ENCODE measurements around the gene TAMM41. TPM values are rescaled to one million over a fixed set of nuclear protein-coding genes. Genes with fewer than 3 reads are reported as not detected.

The TAMM41 gene
- total and polyA plus RNA-seq, 10 of the 15 experiments (the other 5 are each of a cell fraction or from before 2014, with no cell fraction given), result 10.4 to 36.6 (median 18.3) TPM

- ChIA-PET CTCF (interaction anchor here (0.6 to 2.4 kb wide), 3 partner anchors 10 to 887 kb away, joined by 3 to 12 read pairs (median 4); no protein-coding TSS in a partner anchor), SMC1A (ENCODE audit: uncharacterized antibody, unreplicated experiment) (no interaction called here), RAD21 (ENCODE audit: unreplicated experiment) (no interaction called here), POLR2A (interaction anchor here (0.6 kb wide), 1 partner anchor 31 kb away, joined by 3 read pairs; no protein-coding TSS in a partner anchor)
- no peak for FAIRE-seq
- H2AFZ ChIP-seq (ENCODE audit: control insufficient read depth, low read depth, low read length), result no peak overlapping the region
- no peaks in the 10 kb centered on the region for H4K20me1 ChIP-seq (ENCODE audit: control insufficient read depth, insufficient read depth)
- H3K27ac ChIP-seq (ENCODE audit: control insufficient read depth, insufficient read depth), result no peak overlapping the region
- H3K4me3 ChIP-seq, result no peak overlapping the region
- WGBS (ENCODE audit: insufficient coverage, insufficient replicate concordance, low lambda C conversion rate, missing lambda C conversion rate), result 96% methylated on average over 5 of the region's 5 CpGs
- H3K36me3 ChIP-seq (ENCODE audit: control insufficient read depth in 2 of 2, insufficient read depth in 2 of 2, low read length in 1 of 2), result peaks cover 7 to 35% of the 10 kb centered on the region in 2 experiments
- no peak for DNase-seq (ENCODE audit: low read depth, low spot score)
- no peak overlapping the region for H3K4me2 ChIP-seq (ENCODE audit: control insufficient read depth, insufficient read depth)
- H3K79me2 ChIP-seq (ENCODE audit: control insufficient read depth, insufficient read depth, low read length), result no peaks in the 10 kb centered on the region
- peaks cover 6% of the 10 kb centered on the region for H3K4me1 ChIP-seq (ENCODE audit: control insufficient read depth, insufficient read depth, low read length)
- ATAC-seq, result no peak
- TF ChIP-seq MEF2A (IDR thresholded peaks at IDR 0.05; ENCODE audit: insufficient read depth, low read depth, low read length) (no peak), EED (IDR thresholded peaks at IDR 0.05; ENCODE audit: low read depth) (no peak), TCF7 (IDR thresholded peaks at IDR 0.05; ENCODE audit: borderline replicate concordance) (no peak), SREBF2 (IDR thresholded peaks at IDR 0.05; ENCODE audit: low read length) (no peak), SUZ12 (IDR thresholded peaks at IDR 0.05; ENCODE audit: unreplicated experiment) (no peak), WRNIP1 (IDR thresholded peaks at IDR 0.05; ENCODE audit: borderline replicate concordance, low read depth, low read length) (no peak), RUNX3 (IDR thresholded peaks at IDR 0.05; ENCODE audit: low read length) (no peak), PRDM15 (CRISPR knock-in tag; IDR thresholded peaks at IDR 0.05) (no peak), MTA3 (IDR thresholded peaks at IDR 0.05; ENCODE audit: borderline replicate concordance, low read length) (no peak), TBL1XR1 (IDR thresholded peaks at IDR 0.05; ENCODE audit: low read depth, low read length) (no peak), ZNF217 (IDR thresholded peaks at IDR 0.05) (no peak)
- TF ChIP-seq, protein P1, sequence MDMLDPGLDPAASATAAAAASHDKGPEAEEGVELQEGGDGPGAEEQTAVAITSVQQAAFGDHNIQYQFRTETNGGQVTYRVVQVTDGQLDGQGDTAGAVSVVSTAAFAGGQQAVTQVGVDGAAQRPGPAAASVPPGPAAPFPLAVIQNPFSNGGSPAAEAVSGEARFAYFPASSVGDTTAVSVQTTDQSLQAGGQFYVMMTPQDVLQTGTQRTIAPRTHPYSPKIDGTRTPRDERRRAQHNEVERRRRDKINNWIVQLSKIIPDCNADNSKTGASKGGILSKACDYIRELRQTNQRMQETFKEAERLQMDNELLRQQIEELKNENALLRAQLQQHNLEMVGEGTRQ (IDR thresholded peaks at IDR 0.05; ENCODE audit: borderline replicate concordance, low read depth, low read length), result no peak
- H3K9ac ChIP-seq (ENCODE audit: control insufficient read depth, insufficient read depth, low read length), result no peak overlapping the region
- no peaks in the 10 kb centered on the region for H3K9me3 ChIP-seq (replicated peaks; ENCODE audit: control insufficient read depth, insufficient read depth, low read length)
- H3K27me3 ChIP-seq (replicated peaks in 1 of 2; ENCODE audit: control insufficient read depth in 2 of 2, insufficient read depth in 2 of 2, low read length in 1 of 2), result no peaks in the 10 kb centered on the region
- in situ Hi-C loops (cut with MboI) (no loop called here), intact Hi-C loops (cut with micrococcal nuclease; ENCODE audit: unreplicated experiment) (no loop called here)
- BruUV-seq (replicated peaks), result no TSS peak
Observed at GRCh38 chr3:11825301-11825700, 21.4 kb downstream of the TAMM41 start.

Measured in GM12878 (cell line).